MG63 (cell line): ENCODE measurements around the gene RALGDS. TPM values are rescaled to one million over a fixed set of nuclear protein-coding genes. Genes with fewer than 3 reads are reported as not detected.

Experiments used
- DNase-seq: peaks from one replicate; pipeline ENCODE4 v3.0.0-alpha.2; 2020
- H3K27me3 ChIP-seq: fragments of 250-450 bp; sonication (Bioruptor Pico); 2 replicates; pipeline ENCODE4 v1.5.1; 2020; ENCODE audit warnings: mild to moderate bottlenecking, moderate library complexity
- H3K36me3 ChIP-seq: fragments of 250-450 bp; sonication (Bioruptor Pico); 2 replicates; pipeline ENCODE4 v1.5.1; 2020; ENCODE audit warnings: mild to moderate bottlenecking, moderate library complexity
- H3K4me3 ChIP-seq: fragments of 250-450 bp; sonication (Bioruptor Pico); 2 replicates; pipeline ENCODE4 v1.5.1; 2020; ENCODE audit warnings: mild to moderate bottlenecking, moderate library complexity
- H3K9me3 ChIP-seq: fragments of 250-450 bp; sonication (Bioruptor Pico); 2 replicates; pipeline ENCODE4 v1.5.1; 2020; ENCODE audit warnings: mild to moderate bottlenecking, moderate library complexity
- total RNA-seq: library from RNA; depleted of rRNA; stranded (reverse); fragments of >200 nt; shearing (Covaris generic); gene quantifications from 2 replicates; pipeline ENCODE4 v1.2.3, GENCODE V29; 2014; ENCODE audit warnings: low replicate concordance; rRNA removed

Gene RALGDS
- total RNA-seq, 1 experiment from 2014 or later: 21.4 TPM

- Histone ChIP-seq H3K4me3 (no peak overlapping the region), H3K36me3 (peaks cover 20% of the 10 kb centered on the region), H3K9me3 (no peaks in the 10 kb centered on the region), H3K27me3 (no peaks in the 10 kb centered on the region)
- DNase-seq: peak; percentile 23
Observed at GRCh38 chr9:133048595-133048994, 72.4 kb downstream of the RALGDS start.

Other genes with a start within 250 kb of the RALGDS start
- 0.15 and 1.9 TPM in 2 replicates for gene AK8, start 243.0 kb downstream of the RALGDS start, total RNA-seq
- 2.4 and 7.0 TPM in 2 replicates for gene SPACA9, start 242.3 kb downstream of the RALGDS start, total RNA-seq
- gene TSC1, start 176.6 kb downstream of the RALGDS start, total RNA-seq: 6.5 and 15.3 TPM in 2 replicates
- gene GFI1B, start 142.5 kb downstream of the RALGDS start, total RNA-seq: not detected in 2 replicates
- gene GTF3C5, start 90.2 kb downstream of the RALGDS start, total RNA-seq: 40.1 and 58.0 TPM in 2 replicates
- gene CEL, start 59.3 kb downstream of the RALGDS start, total RNA-seq: 1.0 TPM in 1 of 2 replicates, not detected in the other
- 7.2 and 7.6 TPM in 2 replicates for gene GBGT1, start 42.7 kb upstream of the RALGDS start, total RNA-seq
- gene OBP2B, start 88.0 kb upstream of the RALGDS start, total RNA-seq: not detected in 2 replicates
- gene ABO, start 154.0 kb upstream of the RALGDS start, total RNA-seq: not detected in 2 replicates
- gene SURF6, start 214.9 kb upstream of the RALGDS start, total RNA-seq: 25.1 and 28.9 TPM in 2 replicates
- 34.7 and 35.4 TPM in 2 replicates for gene MED22, start 226.9 kb upstream of the RALGDS start, total RNA-seq
- gene RPL7A, start 227.0 kb upstream of the RALGDS start, total RNA-seq: 2,766 and 2,991 TPM in 2 replicates
- 37.4 and 48.4 TPM in 2 replicates for gene SURF1, start 235.2 kb upstream of the RALGDS start, total RNA-seq
- 28.5 and 47.2 TPM in 2 replicates for gene SURF2, start 235.3 kb upstream of the RALGDS start, total RNA-seq